Suprapubic skin (tissue), 4 donors: Measurements from ENCODE around the gene PA2G4. TPM values are rescaled to one million over a fixed set of nuclear protein-coding genes. Genes with fewer than 3 reads are reported as not detected.

Experiments used
- DNase-seq, 2 donors: peaks; one replicate each; pipeline ENCODE4 v3.0.0-alpha.2; 2019; ENCODE audit warnings: low spot score in 2 of 2
- H3K27ac ChIP-seq: fragments of 200-600 bp; sonication (generic); one replicate; pipeline ENCODE4 v1.5.1; 2019
- H3K27me3 ChIP-seq: fragments of 200-600 bp; sonication (generic); one replicate; pipeline ENCODE4 v1.5.1; 2019
- H3K36me3 ChIP-seq: fragments of 200-600 bp; sonication (generic); one replicate; pipeline ENCODE4 v1.5.1; 2019
- H3K4me1 ChIP-seq: fragments of 200-600 bp; sonication (generic); one replicate; pipeline ENCODE4 v1.5.1; 2019
- H3K4me3 ChIP-seq: fragments of 200-600 bp; sonication (generic); one replicate; pipeline ENCODE4 v1.5.1; 2019; ENCODE audit warnings: mild to moderate bottlenecking
- H3K9me3 ChIP-seq: fragments of 200-600 bp; sonication (generic); one replicate; pipeline ENCODE4 v1.5.1; 2019
- CTCF ChIP-seq, 2 donors: fragments of 200-600 bp in 1 of 2; fragments of 450-650 bp in 1 of 2; sonication (generic) in 1 of 2; IDR thresholded peaks; one replicate each; pipeline ENCODE4 v1.5.1; 2016 to 2019; ENCODE audit warnings: antibody characterized with exemption in 2 of 2, mild to moderate bottlenecking in 1 of 2, moderate library complexity in 1 of 2
- EP300 ChIP-seq: sonication (generic); formaldehyde crosslinking; IDR thresholded peaks from one replicate; pipeline ENCODE4 v1.6.1; 2017; ENCODE audit warnings: antibody characterized with exemption
- POLR2A ChIP-seq, 2 donors: fragments of 450-650 bp; IDR thresholded peaks; one replicate each; pipeline ENCODE4 v1.6.1; 2017; ENCODE audit warnings: antibody characterized with exemption in 2 of 2, mild to moderate bottlenecking in 2 of 2, moderate library complexity in 2 of 2
- POLR2AphosphoS5 ChIP-seq, 3 donors: sonication (generic); formaldehyde crosslinking; IDR thresholded peaks; one replicate each; pipeline ENCODE4 v1.6.1; 2017; ENCODE audit warnings: antibody characterized with exemption in 3 of 3
- WGBS: methylation state at CpG from one replicate; pipeline ENCODE4 v1.1.5; 2018; 5-methylcytosine and 5-hydroxymethylcytosine counted together
- total RNA-seq, 4 donors: library from RNA; depleted of rRNA; stranded (reverse); fragments of >200 nt; gene quantifications; one replicate each; pipeline ENCODE4 v1.1.0, GENCODE V29; 2016

PA2G4 gene
- total RNA-seq, 4 donors from 2014 or later = 103 to 153 (median 117) TPM

DNA sequence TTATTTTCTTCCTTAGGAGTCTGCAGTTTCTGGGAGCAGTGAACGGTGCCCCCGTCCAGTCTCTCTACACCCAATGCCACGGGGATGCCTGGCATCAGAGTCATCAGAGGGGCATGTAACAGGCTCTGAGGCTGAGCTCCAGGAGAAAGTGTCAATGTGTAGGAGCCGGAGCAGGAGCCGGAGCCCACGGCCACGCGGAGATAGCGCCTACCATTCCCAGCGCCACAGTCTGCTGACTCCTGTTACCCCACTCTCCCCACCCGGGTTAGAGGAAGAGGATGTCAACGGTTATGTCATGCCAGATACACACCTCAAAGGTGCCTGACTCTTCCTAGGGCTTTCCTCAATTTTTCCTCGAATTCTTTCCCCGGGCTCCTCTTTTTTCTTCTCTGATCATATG, 3.3 kb upstream of the PA2G4 start:
- no peaks in the 10 kb centered on the region for H3K9me3 ChIP-seq
- no peaks in the 10 kb centered on the region for H3K27me3 ChIP-seq
- TF ChIP-seq CTCF (IDR thresholded peaks at IDR 0.05) = no peak
- no peak for TF ChIP-seq EP300
- TF ChIP-seq POLR2A (IDR thresholded peaks at IDR 0.05) = no peak
- no peak for TF ChIP-seq POLR2AphosphoS5 (IDR thresholded peaks at IDR 0.05)
- WGBS = 81% methylated on average over 14 of the region's 14 CpGs
- H3K4me3 ChIP-seq = no peak overlapping the region
- peaks cover 26% of the 10 kb centered on the region for H3K4me1 ChIP-seq
- no peak overlapping the region for H3K27ac ChIP-seq
- H3K36me3 ChIP-seq = peaks cover 37% of the 10 kb centered on the region
- no peak for DNase-seq

DNA sequence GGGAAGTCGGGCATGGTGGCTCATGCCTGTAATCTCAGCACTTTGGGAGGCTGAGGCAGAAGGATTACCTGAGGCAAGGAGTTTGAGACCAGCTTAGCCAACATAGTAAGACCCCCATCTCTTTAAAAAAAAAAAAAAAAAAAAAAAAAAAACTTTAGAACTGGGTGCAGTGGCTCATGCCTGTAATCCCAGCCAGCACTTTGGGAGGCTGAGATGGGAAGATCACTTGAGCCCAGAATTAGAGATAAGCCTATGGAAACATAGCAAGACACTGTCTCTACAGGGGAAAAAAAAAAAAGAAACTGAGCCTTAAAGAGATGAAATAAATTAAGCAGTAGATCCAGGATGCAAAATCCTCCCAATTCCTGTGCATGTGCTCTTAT, 1.7 kb upstream of the PA2G4 start:
- TF ChIP-seq POLR2AphosphoS5 (IDR thresholded peaks at IDR 0.05) = no peak
- no peak for TF ChIP-seq EP300
- no peak for TF ChIP-seq CTCF (IDR thresholded peaks at IDR 0.05)
- TF ChIP-seq POLR2A (IDR thresholded peaks at IDR 0.05) = no peak
- no peaks in the 10 kb centered on the region for H3K27me3 ChIP-seq
- H3K4me3 ChIP-seq = no peak overlapping the region
- H3K27ac ChIP-seq = no peak overlapping the region
- WGBS = 75% methylated on average over 1 of the region's 1 CpG
- H3K4me1 ChIP-seq = peaks cover 34% of the 10 kb centered on the region
- peaks cover 32% of the 10 kb centered on the region for H3K36me3 ChIP-seq
- no peak for DNase-seq
- H3K9me3 ChIP-seq = no peaks in the 10 kb centered on the region

- no peak for DNase-seq
- H3K27ac ChIP-seq = peak overlapping the region; percentile 93
- 43% methylated on average over 6 of the region's 6 CpGs for WGBS
- H3K4me1 ChIP-seq = peaks cover 34% of the 10 kb centered on the region
- TF ChIP-seq POLR2A (IDR thresholded peaks at IDR 0.05) = no peak
- TF ChIP-seq CTCF (IDR thresholded peaks at IDR 0.05) = no peak
- no peak for TF ChIP-seq POLR2AphosphoS5 (IDR thresholded peaks at IDR 0.05)
- no peak for TF ChIP-seq EP300
- H3K4me3 ChIP-seq = peak overlapping the region; percentile 85
- H3K9me3 ChIP-seq = no peaks in the 10 kb centered on the region
- peaks cover 37% of the 10 kb centered on the region for H3K36me3 ChIP-seq
- H3K27me3 ChIP-seq = no peaks in the 10 kb centered on the region
Measured at GRCh38 chr12:56103066-56103711, 1.2 kb upstream of the PA2G4 start.

DNA sequence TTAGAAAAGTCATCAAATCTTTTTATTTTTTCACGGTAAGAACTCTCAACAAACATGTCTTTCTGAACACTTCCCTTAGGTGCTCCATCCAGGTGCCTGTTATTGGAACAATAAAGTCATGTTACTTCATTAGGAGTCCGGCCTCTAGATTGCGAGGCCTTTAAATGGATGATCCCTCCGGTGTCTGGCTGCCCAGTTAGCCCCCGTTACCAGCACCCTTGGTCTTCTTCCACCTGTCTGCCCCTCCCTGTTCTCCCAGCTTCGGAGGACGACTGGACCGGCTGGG, 593 bp upstream of the PA2G4 start:
- peak overlapping the region; percentile 93 for H3K27ac ChIP-seq
- WGBS = under 1% methylated on average over 8 of the region's 8 CpGs
- no peak for DNase-seq
- H3K4me3 ChIP-seq = peak overlapping the region; percentile 85
- no peaks in the 10 kb centered on the region for H3K27me3 ChIP-seq
- H3K9me3 ChIP-seq = no peaks in the 10 kb centered on the region
- H3K36me3 ChIP-seq = peaks cover 42% of the 10 kb centered on the region
- TF ChIP-seq CTCF (IDR thresholded peaks at IDR 0.05) = no peak
- TF ChIP-seq POLR2AphosphoS5 (IDR thresholded peaks at IDR 0.05) = no peak
- no peak for TF ChIP-seq POLR2A (IDR thresholded peaks at IDR 0.05)
- no peak for TF ChIP-seq EP300
- H3K4me1 ChIP-seq = peaks cover 34% of the 10 kb centered on the region

GRCh38 chr12:56104815-56105608, 653 bp downstream of the PA2G4 start:
- DNase-seq = peak in 1 of 2 donors; percentile 84
- under 1% methylated on average over 40 of the region's 40 CpGs for WGBS
- peak overlapping the region; percentile 93 for H3K27ac ChIP-seq
- no peaks in the 10 kb centered on the region for H3K27me3 ChIP-seq
- peak overlapping the region; percentile 85 for H3K4me3 ChIP-seq
- H3K4me1 ChIP-seq = peaks cover 38% of the 10 kb centered on the region
- H3K9me3 ChIP-seq = no peaks in the 10 kb centered on the region
- peaks cover 46% of the 10 kb centered on the region for H3K36me3 ChIP-seq
- TF ChIP-seq CTCF (IDR thresholded peaks at IDR 0.05) (no peak), POLR2AphosphoS5 (IDR thresholded peaks at IDR 0.05) (no peak), EP300 (no peak), POLR2A (IDR thresholded peaks at IDR 0.05) (no peak)
